Astrocyte (in vitro differentiated cells and primary cell): ENCODE measurements around the gene EZH1. TPM values are rescaled to one million over a fixed set of nuclear protein-coding genes. Genes with fewer than 3 reads are reported as not detected.
"Not testable (repeated sequence)": the region's sequence is repeated elsewhere in the genome, so short reads cannot be mapped to it uniquely, and the experiment has no call there.

Source experiments
- DNase-seq: peaks from one replicate; pipeline ENCODE4 v3.0.0-alpha.2; 2010; ENCODE audit warnings: low read depth
- FAIRE-seq: peaks from 2 replicates; lab custom pipeline; 2011; peaks lifted over from hg19 to GRCh38; lab: Jason Lieb, UNC
- H2AFZ ChIP-seq: 2 replicates; pipeline ENCODE4 v1.6.0; 2012; ENCODE audit warnings: low read depth, low read length, inconsistent platforms
- H3K27ac ChIP-seq: 2 replicates; pipeline ENCODE4 v1.5.1; 2011; ENCODE audit warnings: low read depth, low read length, inconsistent platforms
- H3K27me3 ChIP-seq: 2 replicates; pipeline ENCODE4 v1.6.0; 2011; ENCODE audit warnings: low read length, inconsistent platforms; ENCODE audit not compliant: insufficient read depth
- H3K36me3 ChIP-seq: 2 replicates; pipeline ENCODE4 v1.5.1; 2011; ENCODE audit warnings: low read length, inconsistent platforms; ENCODE audit not compliant: insufficient read depth
- H3K4me1 ChIP-seq: 2 replicates; pipeline ENCODE4 v1.5.1; 2011; ENCODE audit warnings: low read length, inconsistent platforms; ENCODE audit not compliant: insufficient read depth
- H3K4me2 ChIP-seq: 2 replicates; pipeline ENCODE4 v1.6.0; 2012; ENCODE audit warnings: low read length, inconsistent platforms
- H3K4me3 ChIP-seq: 2 replicates; pipeline ENCODE4 v1.5.1; 2011; ENCODE audit warnings: low read depth, mild to moderate bottlenecking, low read length, inconsistent platforms; ENCODE audit not compliant: insufficient read depth
- H3K79me2 ChIP-seq: 2 replicates; pipeline ENCODE4 v1.6.0; 2012; ENCODE audit warnings: mild to moderate bottlenecking, low read length, inconsistent platforms; ENCODE audit not compliant: insufficient read depth
- H3K9ac ChIP-seq: 2 replicates; pipeline ENCODE4 v1.6.0; 2012; ENCODE audit warnings: mild to moderate bottlenecking, low read length, inconsistent platforms
- H3K9me3 ChIP-seq: 2 replicates; pipeline ENCODE4 v1.5.1; 2012; ENCODE audit warnings: low read depth, mild to moderate bottlenecking, low read length, inconsistent platforms; ENCODE audit not compliant: insufficient read depth
- H4K20me1 ChIP-seq: 2 replicates; pipeline ENCODE4 v1.6.0; 2012; ENCODE audit warnings: low read length, inconsistent platforms; ENCODE audit not compliant: insufficient read depth
- H3K27ac Mint-ChIP-seq: one replicate; pipeline ENCODE4 v1.8.0; 2021; ENCODE audit warnings: mild to moderate bottlenecking, mixed read lengths; ENCODE audit not compliant: unreplicated experiment
- H3K27me3 Mint-ChIP-seq: one replicate; pipeline ENCODE4 v1.8.0; 2021; ENCODE audit warnings: low read depth, mixed read lengths; ENCODE audit not compliant: unreplicated experiment
- H3K36me3 Mint-ChIP-seq: one replicate; pipeline ENCODE4 v1.8.0; 2021; ENCODE audit warnings: low read depth, mixed read lengths; ENCODE audit not compliant: unreplicated experiment
- H3K4me1 Mint-ChIP-seq: one replicate; pipeline ENCODE4 v1.8.0; 2021; ENCODE audit warnings: low read depth, mixed read lengths; ENCODE audit not compliant: unreplicated experiment
- H3K4me3 Mint-ChIP-seq: one replicate; pipeline ENCODE4 v1.8.0; 2021; ENCODE audit warnings: mild to moderate bottlenecking, moderate library complexity, mixed read lengths; ENCODE audit not compliant: unreplicated experiment
- H3K9me3 Mint-ChIP-seq: one replicate; pipeline ENCODE4 v1.8.0; 2021; ENCODE audit warnings: mild to moderate bottlenecking, mixed read lengths; ENCODE audit not compliant: unreplicated experiment
- CTCF ChIP-seq: IDR thresholded peaks from 2 replicates; pipeline ENCODE4 v1.5.1; 2011; ENCODE audit warnings: low read depth, mild to moderate bottlenecking, inconsistent platforms, low read length, moderate library complexity; ENCODE audit not compliant: insufficient read depth
- EZH2 ChIP-seq: IDR thresholded peaks from 2 replicates; pipeline ENCODE4 v1.6.1; 2012; ENCODE audit warnings: mild to moderate bottlenecking, low read length, inconsistent platforms; ENCODE audit not compliant: insufficient read depth
- total RNA-seq: library from RNA; stranded (reverse); gene quantifications from 2 replicates; pipeline ENCODE4 v1.2.1, GENCODE V29; 2021

The EZH1 gene
- total RNA-seq, 1 donor from 2014 or later, result 15.2 TPM

DNA sequence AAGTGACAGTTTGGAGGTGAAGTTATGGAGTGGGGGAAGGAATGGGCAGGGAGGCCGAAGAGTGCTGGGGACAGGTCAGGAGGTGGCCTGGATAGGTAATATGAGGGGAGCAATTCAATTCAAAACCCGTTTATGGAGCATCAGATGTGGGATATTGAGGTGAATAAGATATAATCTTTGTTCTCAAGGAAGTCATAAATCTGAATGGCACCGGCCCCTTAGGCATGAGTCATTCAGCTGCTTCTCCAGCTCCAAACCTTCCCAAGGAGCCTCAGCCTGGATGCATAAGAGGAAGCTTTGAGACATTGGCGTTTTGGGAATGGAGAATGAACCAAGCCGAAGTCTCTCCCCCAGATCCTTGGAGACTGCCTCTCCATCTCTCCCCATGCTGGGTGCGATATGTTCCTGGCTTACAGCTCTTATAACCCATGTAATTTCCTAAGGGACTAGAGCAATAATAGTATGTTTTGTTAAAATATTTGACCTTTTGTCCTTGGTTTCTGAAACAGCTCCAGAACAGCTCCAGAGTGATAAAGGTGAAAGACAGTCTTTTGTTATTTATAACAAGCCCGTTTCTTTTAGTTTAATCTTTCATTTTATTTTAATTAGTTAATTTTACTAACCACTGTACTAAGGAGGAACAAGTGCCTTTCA is 84.0 kb downstream of the EZH1 start:
- Histone ChIP-seq H4K20me1 (peaks cover 4% of the 10 kb centered on the region), H3K79me2 (no peaks in the 10 kb centered on the region), H3K9ac (no peak overlapping the region), H3K27me3 (no peaks in the 10 kb centered on the region), H3K36me3 (peaks cover 3% of the 10 kb centered on the region), H3K4me3 (no peak overlapping the region), H3K9me3 (no peaks in the 10 kb centered on the region), H2AFZ (no peak overlapping the region), H3K4me1 (peaks cover 15% of the 10 kb centered on the region), H3K27ac (no peak overlapping the region), H3K4me2 (peak overlapping the region; percentile 63)
- peak overlapping the region; percentile 63 for H3K4me3 Mint-ChIP-seq
- no peaks in the 10 kb centered on the region for H3K27me3 Mint-ChIP-seq
- DNase-seq, result peak; percentile 64
- H3K27ac Mint-ChIP-seq, result no peak overlapping the region
- peaks cover 9% of the 10 kb centered on the region for H3K4me1 Mint-ChIP-seq
- no peak for FAIRE-seq
- H3K36me3 Mint-ChIP-seq, result peaks cover 9% of the 10 kb centered on the region
- TF ChIP-seq CTCF (no peak), EZH2 (no peak)
- H3K9me3 Mint-ChIP-seq, result peaks cover 3% of the 10 kb centered on the region

- Histone ChIP-seq H3K4me1 (peaks cover 15% of the 10 kb centered on the region), H3K4me2 (peak overlapping the region; percentile 91), H3K9ac (peak overlapping the region; percentile 78), H3K4me3 (peak overlapping the region; percentile 63)
- not testable (repeated sequence) for H3K36me3 Mint-ChIP-seq, H3K27me3 ChIP-seq, H3K27me3 Mint-ChIP-seq, H3K36me3 ChIP-seq, DNase-seq, H3K9me3 Mint-ChIP-seq, H4K20me1 ChIP-seq, H3K27ac ChIP-seq, H3K27ac Mint-ChIP-seq, H3K79me2 ChIP-seq, FAIRE-seq, H2AFZ ChIP-seq, H3K9me3 ChIP-seq
- Mint-ChIP-seq H3K4me1 (peaks cover 15% of the 10 kb centered on the region), H3K4me3 (peak overlapping the region; percentile 86)
Measured at GRCh38 chr17:42659932-42660274, 84.9 kb downstream of the EZH1 start.

DNA sequence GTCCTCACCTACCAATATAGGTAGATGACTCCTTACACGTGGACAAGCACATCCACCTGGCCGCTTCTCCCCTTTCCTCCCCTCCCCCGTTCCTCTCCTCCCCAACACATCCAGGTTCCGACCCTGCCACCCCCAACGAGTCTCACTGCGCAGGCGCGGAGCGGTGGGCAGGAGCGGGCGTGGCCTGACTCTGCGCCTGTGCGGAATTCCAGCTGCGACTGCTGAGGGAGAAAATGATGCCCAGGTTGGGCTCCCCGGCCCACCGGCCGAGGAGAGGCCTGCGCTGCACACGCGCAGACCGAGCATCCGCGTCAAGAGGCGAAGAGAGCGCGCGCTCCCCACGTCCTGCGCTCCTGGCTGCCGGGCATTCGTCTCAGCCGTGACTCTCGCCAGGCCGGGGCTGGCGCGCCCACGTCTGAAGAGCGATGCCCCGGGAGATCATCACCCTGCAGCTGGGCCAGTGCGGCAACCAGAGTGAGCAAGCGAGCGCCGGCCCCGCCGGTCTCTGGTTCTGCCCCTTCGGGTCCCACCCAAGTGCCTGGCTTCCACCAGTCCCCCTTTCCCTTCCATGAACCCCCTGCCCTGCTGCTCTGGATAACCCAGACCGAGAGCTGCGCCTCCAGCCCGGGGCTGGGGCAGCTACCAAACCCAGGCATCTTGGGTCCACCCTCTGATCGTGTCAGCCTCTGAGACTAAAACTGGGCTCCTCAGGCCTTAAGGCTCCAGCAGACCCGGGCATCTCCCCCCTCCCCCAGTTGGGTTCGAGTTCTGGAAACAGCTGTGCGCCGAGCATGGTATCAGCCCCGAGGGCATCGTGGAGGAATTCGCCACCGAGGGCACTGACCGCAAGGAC is 85.5 kb downstream of the EZH1 start, which contains the start of gene TUBG2:
Gene TUBG2, plus strand, starts transcription at position 206 of the 853 bp plus-strand sequence. Its CDS starts 220 bp downstream, at position 426.
- peaks cover 3% of the 10 kb centered on the region for H3K9me3 Mint-ChIP-seq
- Histone ChIP-seq H3K9me3 (no peaks in the 10 kb centered on the region), H4K20me1 (peaks cover 4% of the 10 kb centered on the region), H3K4me1 (peaks cover 15% of the 10 kb centered on the region), H3K4me2 (peak within 1 kb of the TSS; percentile 91), H3K27me3 (no peaks in the 10 kb centered on the region), H2AFZ (peak within 1 kb of the TSS; percentile 95), H3K9ac (peak within 1 kb of the TSS; percentile 78), H3K36me3 (peaks cover 3% of the 10 kb centered on the region), H3K27ac (peak within 1 kb of the TSS; percentile 23), H3K4me3 (peak within 1 kb of the TSS; percentile 63), H3K79me2 (no peaks in the 10 kb centered on the region)
- FAIRE-seq (no peak), DNase-seq (peak; percentile 77)
- TF ChIP-seq CTCF, result no peak
- no peak for TF ChIP-seq EZH2
- peaks cover 4% of the 10 kb centered on the region for H3K27me3 Mint-ChIP-seq
- H3K4me1 Mint-ChIP-seq, result peaks cover 15% of the 10 kb centered on the region
- H3K36me3 Mint-ChIP-seq, result peaks cover 3% of the 10 kb centered on the region
- peak within 1 kb of the TSS; percentile 86 for H3K4me3 Mint-ChIP-seq
- peak within 1 kb of the TSS; percentile 75 for H3K27ac Mint-ChIP-seq
